ENCODE measurements around the gene KYNU. TPM values are rescaled to one million over a fixed set of nuclear protein-coding genes. Genes with fewer than 3 reads are reported as not detected.
A peak's percentile ranks its signal among the peaks of the same experiment; 100 is the strongest.
"Not testable (repeated sequence)": the region's sequence is repeated elsewhere in the genome, so short reads cannot be mapped to it uniquely, and the experiment has no call there.

Gene KYNU
- total RNA-seq, 4 donors from 2014 or later = 2.3 to 39.4 (median 19.2) TPM

GRCh38 chr2:142893241-142893640 lies 15.8 kb downstream of the KYNU start:
- H3K9me3 ChIP-seq = no peaks in the 10 kb centered on the region
- TF ChIP-seq POLR2A (IDR thresholded peaks at IDR 0.05) (no peak), CTCF (IDR thresholded peaks at IDR 0.05) (no peak)
- 81 to 89% methylated on average over 2 of the region's 2 CpGs for WGBS, 2 donors
- no peak overlapping the region for H3K4me3 ChIP-seq
- no peaks in the 10 kb centered on the region for H3K36me3 ChIP-seq
- no peak overlapping the region for H3K27ac ChIP-seq
- no peaks in the 10 kb centered on the region for H3K27me3 ChIP-seq
- intact Hi-C loops (cut with DNase I) = no loop called here
- H3K4me1 ChIP-seq = no peaks in the 10 kb centered on the region
- DNase-seq = no peak

- intact Hi-C loops (cut with DNase I) = no loop called here
- 33 to 59% methylated on average over 1 of the region's 1 CpG for WGBS, 2 donors
- TF ChIP-seq CTCF (IDR thresholded peaks at IDR 0.05) = no peak
These were observed 20.3 kb downstream of the KYNU start for GRCh38 chr2:142897807-142898206.

DNA sequence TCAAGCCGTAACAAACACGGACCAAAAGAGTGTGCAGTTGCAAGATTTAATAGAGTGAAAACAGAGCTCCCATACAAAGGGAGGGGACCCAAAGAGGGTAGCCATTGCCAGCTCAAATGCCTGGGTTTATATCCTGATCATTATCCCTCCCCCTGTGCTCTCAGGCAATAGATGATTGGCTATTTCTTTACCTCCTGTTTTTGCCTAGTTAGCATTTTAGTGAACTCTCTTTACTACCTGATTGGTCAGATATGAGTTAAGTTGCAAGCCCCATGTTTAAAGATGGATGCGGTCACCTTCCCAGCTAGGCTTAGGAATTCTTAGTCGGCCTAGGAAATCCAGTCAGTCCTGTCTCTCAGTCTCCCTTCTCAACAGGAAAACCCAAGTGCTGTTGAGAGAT lies 22.9 kb downstream of the KYNU start:
- H3K4me3 ChIP-seq, H3K36me3 ChIP-seq: not testable (repeated sequence)
- 85 to 86% methylated on average over 4 of the region's 4 CpGs for WGBS, 2 donors

More at GRCh38 chr2:142897807-142898206, 20.3 kb downstream of the KYNU start:
- Histone ChIP-seq H3K27me3 (no peaks in the 10 kb centered on the region), H3K4me3 (no peak overlapping the region), H3K36me3 (no peaks in the 10 kb centered on the region), H3K9me3 (no peaks in the 10 kb centered on the region), H3K27ac (no peak overlapping the region), H3K4me1 (peaks cover 0 to 14% (median 0%) of the 10 kb centered on the region in 3 donors)
- no peak for DNase-seq

DNA sequence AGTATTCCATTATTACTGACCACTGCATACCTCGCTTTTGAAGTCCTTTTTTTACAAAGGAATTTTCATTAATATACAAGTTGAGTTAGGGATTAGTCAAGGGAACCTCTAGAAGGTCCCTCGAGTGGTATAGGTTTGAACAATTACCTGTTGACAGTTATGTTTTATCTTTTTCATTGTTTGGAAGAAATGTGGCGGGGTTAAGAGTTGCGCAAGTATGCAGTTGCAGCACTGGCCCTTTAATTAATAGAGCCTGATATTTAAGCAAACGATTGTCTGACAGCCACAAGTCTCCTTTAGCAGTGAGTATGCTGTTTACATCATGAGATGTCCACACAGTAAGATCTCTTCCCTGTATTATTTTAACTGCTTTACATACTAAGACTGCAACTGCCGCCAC lies 24.3 kb downstream of the KYNU start:
- Histone ChIP-seq H3K27me3 (no peaks in the 10 kb centered on the region), H3K4me3 (no peak overlapping the region), H3K4me1 (peaks cover 0 to 42% (median 7%) of the 10 kb centered on the region in 3 donors), H3K9me3 (no peaks in the 10 kb centered on the region), H3K36me3 (no peaks in the 10 kb centered on the region), H3K27ac (no peak overlapping the region)
- TF ChIP-seq POLR2A (IDR thresholded peaks at IDR 0.05) (no peak), CTCF (IDR thresholded peaks at IDR 0.05) (no peak)
- WGBS, 2 donors = 72% methylated on average over 6 of the region's 6 CpGs
- intact Hi-C loops (cut with DNase I) = no loop called here
- no peak for DNase-seq

More for the DNA sequence above, 22.9 kb downstream of the KYNU start:
- intact Hi-C loops (cut with DNase I); H3K27ac ChIP-seq; DNase-seq; H3K9me3 ChIP-seq; H3K27me3 ChIP-seq: not testable (repeated sequence)
- peaks cover 0 to 39% (median 7%) of the 10 kb centered on the region in 3 donors for H3K4me1 ChIP-seq

- H3K4me1 ChIP-seq = peaks cover 0 to 59% (median 10%) of the 10 kb centered on the region in 3 donors
- H3K36me3 ChIP-seq; H3K9me3 ChIP-seq; intact Hi-C loops (cut with DNase I); H3K27me3 ChIP-seq; DNase-seq; H3K4me3 ChIP-seq: not testable (repeated sequence)
- peak overlapping the region in 3 of 4 donors; percentile 58 to 66 (median 64) for H3K27ac ChIP-seq
- WGBS, 2 donors = 30 to 49% methylated on average over 4 to 5 of the region's 7 CpGs
These were observed 26.3 kb downstream of the KYNU start for GRCh38 chr2:142903726-142904125.

GRCh38 chr2:142907653-142908052 lies 30.2 kb downstream of the KYNU start:
- Histone ChIP-seq H3K27ac (peak overlapping the region in 3 of 4 donors; percentile 40 to 70 (median 68)), H3K36me3 (no peaks in the 10 kb centered on the region), H3K4me1 (peaks cover 0 to 47% (median 10%) of the 10 kb centered on the region in 3 donors), H3K9me3 (no peaks in the 10 kb centered on the region), H3K27me3 (no peaks in the 10 kb centered on the region), H3K4me3 (no peak overlapping the region)
- no peak for TF ChIP-seq POLR2A (IDR thresholded peaks at IDR 0.05)
- TF ChIP-seq CTCF (IDR thresholded peaks at IDR 0.05) = no peak
- DNase-seq = no peak
- intact Hi-C loops (cut with DNase I) = no loop called here
- WGBS, 2 donors = 43 to 64% methylated on average over 2 of the region's 2 CpGs

Data from esophagus squamous epithelium (tissue), 5 donors.